ENCODE measurements around the gene NOXA1. TPM values are rescaled to one million over a fixed set of nuclear protein-coding genes. Genes with fewer than 3 reads are reported as not detected.

Gene NOXA1
- total RNA-seq, 1 donor from 2014 or later: 2.2 TPM

Small RNA genes within 50 kb of the gene (microRNA-seq; reads per million reads assigned to microRNA genes)
- gene MIR7114: not detected

Other genes with a start within 250 kb of the NOXA1 start
- gene ANAPC2, start 234.8 kb upstream of the NOXA1 start, total RNA-seq: 35.0 TPM
- gene SSNA1, start 234.7 kb upstream of the NOXA1 start, total RNA-seq: 70.7 TPM
- 27.9 TPM for gene TPRN, start 222.7 kb upstream of the NOXA1 start, total RNA-seq
- gene TMEM203, start 217.7 kb upstream of the NOXA1 start, total RNA-seq: 44.6 TPM
- gene NDOR1, start 217.7 kb upstream of the NOXA1 start, total RNA-seq: 5.9 TPM
- gene RNF208, start 201.2 kb upstream of the NOXA1 start, total RNA-seq: 26.0 TPM
- gene CYSRT1, start 198.2 kb upstream of the NOXA1 start, total RNA-seq: not detected
- gene RNF224, start 195.9 kb upstream of the NOXA1 start, total RNA-seq: not detected
- not detected for gene SLC34A3, start 192.5 kb upstream of the NOXA1 start, total RNA-seq
- 620 TPM for gene TUBB4B, start 182.1 kb upstream of the NOXA1 start, total RNA-seq
- gene STPG3, start 172.1 kb upstream of the NOXA1 start, total RNA-seq: 1.4 TPM
- 37.9 TPM for gene NELFB, start 168.1 kb upstream of the NOXA1 start, total RNA-seq
- 16.5 TPM for gene TOR4A, start 145.7 kb upstream of the NOXA1 start, total RNA-seq
- 4.7 TPM for gene NRARP, start 121.1 kb upstream of the NOXA1 start, total RNA-seq
- 6.8 TPM for gene EXD3, start 231 bp upstream of the NOXA1 start, total RNA-seq
- not detected for gene ENTPD8, start 18.0 kb downstream of the NOXA1 start, total RNA-seq
- gene NSMF, start 35.9 kb downstream of the NOXA1 start, total RNA-seq: 11.5 TPM
- 9.8 TPM for gene PNPLA7, start 127.0 kb downstream of the NOXA1 start, total RNA-seq
- gene MRPL41, start 128.5 kb downstream of the NOXA1 start, total RNA-seq: 244 TPM
- gene DPH7, start 155.5 kb downstream of the NOXA1 start, total RNA-seq: 17.2 TPM
- gene ZMYND19, start 167.1 kb downstream of the NOXA1 start, total RNA-seq: 10.8 TPM
- 17.5 TPM for gene ARRDC1, start 182.3 kb downstream of the NOXA1 start, total RNA-seq
- 30.5 TPM for gene EHMT1, start 195.6 kb downstream of the NOXA1 start, total RNA-seq